GM12891 (cell line): Measurements from ENCODE around the gene MAP3K19.

ENCODE experiments used
- DNase-seq: peaks from one replicate; pipeline ENCODE4 v3.0.0; 2011; ENCODE audit warnings: low spot score; ENCODE audit not compliant: insufficient read length
- FAIRE-seq: peaks from 2 replicates; lab custom pipeline; 2011; peaks lifted over from hg19 to GRCh38; lab: Jason Lieb, UNC
- PAX5 ChIP-seq: IDR thresholded peaks from 2 replicates; pipeline ENCODE4 v1.6.1; 2011; ENCODE audit warnings: low read length, moderate library complexity, mild to moderate bottlenecking; ENCODE audit not compliant: insufficient read depth, severe bottlenecking
- POLR2A ChIP-seq: IDR thresholded peaks from 2 replicates; pipeline ENCODE4 v1.6.1; 2011; ENCODE audit warnings: low read depth, low read length, control low read depth
- POLR2AphosphoS5 ChIP-seq: IDR thresholded peaks from 2 replicates; pipeline ENCODE4 v1.6.1; 2011; ENCODE audit warnings: low read depth, low read length, control low read depth
- POU2F2 ChIP-seq: IDR thresholded peaks from 2 replicates; pipeline ENCODE4 v1.6.1; 2011; ENCODE audit warnings: low read depth, mild to moderate bottlenecking, control low read depth, low read length, moderate library complexity
- SPI1 ChIP-seq: IDR thresholded peaks from 2 replicates; pipeline ENCODE4 v1.6.1; 2011; ENCODE audit warnings: low read depth, low read length, control low read depth
- TAF1 ChIP-seq: IDR thresholded peaks from 2 replicates; pipeline ENCODE4 v1.6.1; 2011; ENCODE audit warnings: low read depth, low read length, control low read depth

MAP3K19 gene

GRCh38 chr2:134943540-134943939, 103.7 kb downstream of the MAP3K19 start:
- DNase-seq (no peak), FAIRE-seq (peak; percentile 68)
- TF ChIP-seq SPI1 (no peak), POLR2A (no peak), TAF1 (no peak), POU2F2 (no peak), POLR2AphosphoS5 (no peak), PAX5 (no peak)

- no peak for TF ChIP-seq POLR2A
- no peak for TF ChIP-seq POU2F2
- TF ChIP-seq SPI1: no peak
- no peak for TF ChIP-seq POLR2AphosphoS5
- no peak for TF ChIP-seq TAF1
- TF ChIP-seq PAX5: no peak
- DNase-seq (no peak), FAIRE-seq (no peak)
Observed at GRCh38 chr2:134936691-134937090, 110.6 kb downstream of the MAP3K19 start.

- TF ChIP-seq TAF1 (no peak), PAX5 (no peak), SPI1 (no peak), POLR2A (no peak), POLR2AphosphoS5 (no peak), POU2F2 (no peak)
- FAIRE-seq: peak; percentile 5
- no peak for DNase-seq
Observed at GRCh38 chr2:134934641-134935040, 112.6 kb downstream of the MAP3K19 start.

GRCh38 chr2:134934150-134934549, 113.1 kb downstream of the MAP3K19 start:
- DNase-seq (no peak), FAIRE-seq (no peak)
- TF ChIP-seq POLR2AphosphoS5: no peak
- no peak for TF ChIP-seq SPI1
- no peak for TF ChIP-seq PAX5
- TF ChIP-seq POU2F2: no peak
- TF ChIP-seq TAF1: no peak
- no peak for TF ChIP-seq POLR2A

GRCh38 chr2:134933732-134934131, 113.5 kb downstream of the MAP3K19 start:
- FAIRE-seq (no peak), DNase-seq (no peak)
- TF ChIP-seq PAX5 (no peak), POLR2A (no peak)

GRCh38 chr2:134932864-134933526, 114.3 kb downstream of the MAP3K19 start:
- FAIRE-seq: peak; percentile 20

GRCh38 chr2:134927195-134927594, 120.1 kb downstream of the MAP3K19 start:
- FAIRE-seq: no peak
- TF ChIP-seq POU2F2 (no peak), TAF1 (no peak)
- no peak for DNase-seq

More at GRCh38 chr2:134932864-134933526, 114.3 kb downstream of the MAP3K19 start:
- TF ChIP-seq TAF1 (no peak), POLR2AphosphoS5 (no peak), SPI1 (no peak), POU2F2 (no peak), PAX5 (no peak), POLR2A (no peak)
- DNase-seq: no peak

GRCh38 chr2:134926231-134926931, 120.9 kb downstream of the MAP3K19 start:
- DNase-seq (no peak), FAIRE-seq (no peak)
- TF ChIP-seq POU2F2: no peak
- TF ChIP-seq TAF1: no peak
- no peak for TF ChIP-seq POLR2A
- no peak for TF ChIP-seq POLR2AphosphoS5
- TF ChIP-seq PAX5: no peak
- no peak for TF ChIP-seq SPI1

GRCh38 chr2:134924912-134925311, 122.3 kb downstream of the MAP3K19 start:
- no peak for FAIRE-seq
- TF ChIP-seq PAX5: no peak
- no peak for TF ChIP-seq TAF1
- no peak for TF ChIP-seq POLR2AphosphoS5
- TF ChIP-seq POU2F2: no peak
- no peak for TF ChIP-seq POLR2A
- TF ChIP-seq SPI1: no peak

More at GRCh38 chr2:134924912-134925311, 122.3 kb downstream of the MAP3K19 start:
- DNase-seq: no peak
